Measurements from ENCODE around the gene SARS1. TPM values are rescaled to one million over a fixed set of nuclear protein-coding genes. Genes with fewer than 3 reads are reported as not detected.

Gene SARS1
- polyA plus RNA-seq, 1 experiment = 411 TPM

GRCh38 chr1:109269212-109269980 lies 55.7 kb downstream of the SARS1 start:
- Histone ChIP-seq H3K36me3 (ENCODE audit: control insufficient read depth, insufficient read depth, low read length) (no peaks in the 10 kb centered on the region; the same call in none of the 2 replicates), H3K27me3 (ENCODE audit: control insufficient read depth, insufficient read depth, low read length) (no peaks in the 10 kb centered on the region), H3K4me3 (ENCODE audit: low read depth, low read length) (no peak overlapping the region)
- ChIA-PET CTCF (interaction anchor here (1.0 to 7.5 kb wide), 6 partner anchors 9 to 263 kb away, joined by 3 to 77 read pairs (median 6); partner anchors contain the start of gene SORT1), POLR2A (no interaction called here)
- DNase-seq (ENCODE audit: low read depth) = no peak
- TF ChIP-seq CTCF (IDR thresholded peaks at IDR 0.05; ENCODE audit: insufficient read depth, low read depth, low read length) = no peak

- DNase-seq (ENCODE audit: low read depth) = no peak
- TF ChIP-seq CTCF (IDR thresholded peaks at IDR 0.05; ENCODE audit: insufficient read depth, low read depth, low read length) = no peak
- H3K27me3 ChIP-seq (ENCODE audit: control insufficient read depth, insufficient read depth, low read length) = no peaks in the 10 kb centered on the region
- ChIA-PET POLR2A (no interaction called here), CTCF (interaction anchor here (1.4 to 7.5 kb wide), 4 partner anchors 8 to 263 kb away, joined by 5 to 77 read pairs (median 8); partner anchors contain the start of gene SORT1)
- no peaks in the 10 kb centered on the region; the same call in 1 of the 2 replicates for H3K36me3 ChIP-seq (ENCODE audit: control insufficient read depth, insufficient read depth, low read length)
- H3K4me3 ChIP-seq (ENCODE audit: low read depth, low read length) = no peak overlapping the region
Observed at GRCh38 chr1:109269981-109270622, 56.4 kb downstream of the SARS1 start.

GRCh38 chr1:109270623-109271317 lies 57.1 kb downstream of the SARS1 start:
- H3K27me3 ChIP-seq (ENCODE audit: control insufficient read depth, insufficient read depth, low read length) = no peaks in the 10 kb centered on the region
- ChIA-PET POLR2A (no interaction called here), CTCF (no interaction called here)
- DNase-seq (ENCODE audit: low read depth) = no peak
- no peak overlapping the region for H3K4me3 ChIP-seq (ENCODE audit: low read depth, low read length)
- H3K36me3 ChIP-seq (ENCODE audit: control insufficient read depth, insufficient read depth, low read length) = no peaks in the 10 kb centered on the region; the same call in 1 of the 2 replicates
- TF ChIP-seq CTCF (IDR thresholded peaks at IDR 0.05; ENCODE audit: insufficient read depth, low read depth, low read length) = no peak

GRCh38 chr1:109271458-109271857 lies 57.7 kb downstream of the SARS1 start:
- ChIA-PET POLR2A (no interaction called here), CTCF (no interaction called here)
- H3K4me3 ChIP-seq (ENCODE audit: low read depth, low read length) = no peak overlapping the region
- no peak for DNase-seq (ENCODE audit: low read depth)
- no peaks in the 10 kb centered on the region for H3K27me3 ChIP-seq (ENCODE audit: control insufficient read depth, insufficient read depth, low read length)
- H3K36me3 ChIP-seq (ENCODE audit: control insufficient read depth, insufficient read depth, low read length) = no peaks in the 10 kb centered on the region; the same call in 1 of the 2 replicates
- TF ChIP-seq CTCF (IDR thresholded peaks at IDR 0.05; ENCODE audit: insufficient read depth, low read depth, low read length) = no peak

Measured in BJ (cell line).